ENCODE data around the gene ARHGAP21. TPM values are rescaled to one million over a fixed set of nuclear protein-coding genes. Genes with fewer than 3 reads are reported as not detected.
"Not testable (repeated sequence)": the region's sequence is repeated elsewhere in the genome, so short reads cannot be mapped to it uniquely, and the experiment has no call there.

The ARHGAP21 gene
- total RNA-seq, 1 experiment from 2014 or later: 115 TPM

GRCh38 chr10:24623383-24623782 lies 100.3 kb downstream of the ARHGAP21 start:
- CTCF ChIA-PET: no interaction called here
- no TSS peak for BruUV-seq (replicated peaks)
- intact Hi-C loops (cut with micrococcal nuclease; ENCODE audit: unreplicated experiment): no loop called here

DNA sequence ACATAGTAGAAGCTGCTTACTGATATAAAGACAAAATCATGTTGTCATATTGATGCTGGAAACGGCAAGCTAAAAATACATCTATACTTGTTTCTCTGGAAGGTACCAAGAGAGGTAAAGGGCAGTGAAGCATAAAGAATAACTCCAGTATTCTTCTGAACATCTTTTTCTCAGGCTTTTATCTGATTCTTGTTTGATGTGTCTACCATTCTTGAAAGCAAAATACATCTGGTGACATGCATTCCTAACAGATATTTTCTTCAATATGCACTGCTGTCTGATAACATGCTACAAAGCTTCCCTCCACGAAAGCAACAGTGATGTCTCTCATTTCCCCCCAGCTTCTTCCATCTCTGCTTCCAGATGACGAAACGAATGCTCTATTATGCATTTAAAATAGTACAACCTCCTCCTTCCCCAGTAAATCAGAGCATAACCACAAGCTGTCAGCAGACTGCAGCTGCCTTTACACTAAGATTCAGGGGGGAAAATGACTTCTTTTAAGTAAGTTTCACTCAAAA lies 100.8 kb downstream of the ARHGAP21 start:
- TF ChIP-seq CTCF (conservative IDR thresholded peaks at IDR 0.05) (no peak), EZH2 (IDR thresholded peaks at IDR 0.05; ENCODE audit: low read depth) (no peak)
- ChIA-PET CTCF (no interaction called here), POLR2A (ENCODE audit: unreplicated experiment) (no interaction called here)
- Histone ChIP-seq H3K27me3 (ENCODE audit: insufficient read depth, low read depth) (no peaks in the 10 kb centered on the region), H3K4me3 (no peak overlapping the region), H3K27ac (no peak overlapping the region), H3F3A (ENCODE audit: insufficient read depth, low read depth) (no peaks in the 10 kb centered on the region), H3K4me1 (replicated peaks; ENCODE audit: insufficient read depth) (peaks cover 8% of the 10 kb centered on the region; the same call in 1 of the 2 replicates), H3K79me2 (ENCODE audit: low read depth) (no peaks in the 10 kb centered on the region), H3K9me2 (ENCODE audit: insufficient read depth) (no peaks in the 10 kb centered on the region), H3K36me3 (ENCODE audit: low read depth) (no peaks in the 10 kb centered on the region), H3K4me2 (no peak overlapping the region), H4K20me1 (ENCODE audit: insufficient read depth) (no peaks in the 10 kb centered on the region), H2AFZ (no peak overlapping the region), H3K9me3 (ENCODE audit: insufficient read depth, low read depth) (no peaks in the 10 kb centered on the region)
- BruUV-seq (replicated peaks): no TSS peak
- DNase-seq: no peak
- intact Hi-C loops (cut with micrococcal nuclease; ENCODE audit: unreplicated experiment): no loop called here

More at GRCh38 chr10:24623383-24623782, 100.3 kb downstream of the ARHGAP21 start:
- Histone ChIP-seq H3F3A (ENCODE audit: insufficient read depth, low read depth) (no peaks in the 10 kb centered on the region), H3K9me2 (ENCODE audit: insufficient read depth) (no peaks in the 10 kb centered on the region), H3K27me3 (ENCODE audit: insufficient read depth, low read depth) (no peaks in the 10 kb centered on the region), H3K4me2 (no peak overlapping the region), H4K20me1 (ENCODE audit: insufficient read depth) (no peaks in the 10 kb centered on the region), H3K4me1 (replicated peaks; ENCODE audit: insufficient read depth) (0 out of 2 replicates have a peak, but pooled peaks cover 5% of the 10 kb centered on the region), H3K4me3 (no peak overlapping the region), H3K79me2 (ENCODE audit: low read depth) (no peaks in the 10 kb centered on the region), H3K27ac (no peak overlapping the region), H3K36me3 (ENCODE audit: low read depth) (no peaks in the 10 kb centered on the region), H3K9me3 (ENCODE audit: insufficient read depth, low read depth) (no peaks in the 10 kb centered on the region), H2AFZ (no peak overlapping the region)
- POLR2A ChIA-PET (ENCODE audit: unreplicated experiment): no interaction called here
- DNase-seq: no peak
- TF ChIP-seq CTCF (conservative IDR thresholded peaks at IDR 0.05) (no peak), EZH2 (IDR thresholded peaks at IDR 0.05; ENCODE audit: low read depth) (no peak)

- H3K27me3 ChIP-seq (ENCODE audit: insufficient read depth, low read depth); H3K4me3 ChIP-seq; H2AFZ ChIP-seq; H3K9me2 ChIP-seq (ENCODE audit: insufficient read depth); DNase-seq; H3K36me3 ChIP-seq (ENCODE audit: low read depth); H3K9me3 ChIP-seq (ENCODE audit: insufficient read depth, low read depth); H3K4me2 ChIP-seq; H4K20me1 ChIP-seq (ENCODE audit: insufficient read depth); BruUV-seq (replicated peaks); CTCF ChIA-PET; H3F3A ChIP-seq (ENCODE audit: insufficient read depth, low read depth); H3K79me2 ChIP-seq (ENCODE audit: low read depth); H3K27ac ChIP-seq; H3K4me1 ChIP-seq (replicated peaks; ENCODE audit: insufficient read depth); POLR2A ChIA-PET (ENCODE audit: unreplicated experiment); intact Hi-C loops (cut with micrococcal nuclease; ENCODE audit: unreplicated experiment): not testable (repeated sequence)
These were observed 102.5 kb downstream of the ARHGAP21 start for GRCh38 chr10:24621035-24621795.

- H3K27me3 ChIP-seq (ENCODE audit: insufficient read depth, low read depth); H3K4me2 ChIP-seq; CTCF ChIA-PET; intact Hi-C loops (cut with micrococcal nuclease; ENCODE audit: unreplicated experiment); H3K9me3 ChIP-seq (ENCODE audit: insufficient read depth, low read depth); H3K27ac ChIP-seq; H3K9me2 ChIP-seq (ENCODE audit: insufficient read depth); H3K36me3 ChIP-seq (ENCODE audit: low read depth); H4K20me1 ChIP-seq (ENCODE audit: insufficient read depth); BruUV-seq (replicated peaks); H3K4me1 ChIP-seq (replicated peaks; ENCODE audit: insufficient read depth); DNase-seq; H2AFZ ChIP-seq; H3K79me2 ChIP-seq (ENCODE audit: low read depth); H3F3A ChIP-seq (ENCODE audit: insufficient read depth, low read depth); POLR2A ChIA-PET (ENCODE audit: unreplicated experiment); H3K4me3 ChIP-seq: not testable (repeated sequence)
These were observed 103.7 kb downstream of the ARHGAP21 start for GRCh38 chr10:24619994-24620310.

GRCh38 chr10:24619291-24619993 lies 104.2 kb downstream of the ARHGAP21 start:
- intact Hi-C loops (cut with micrococcal nuclease; ENCODE audit: unreplicated experiment); H3K9me3 ChIP-seq (ENCODE audit: insufficient read depth, low read depth); H3F3A ChIP-seq (ENCODE audit: insufficient read depth, low read depth); H3K4me2 ChIP-seq; H3K4me3 ChIP-seq; H3K27me3 ChIP-seq (ENCODE audit: insufficient read depth, low read depth); H3K36me3 ChIP-seq (ENCODE audit: low read depth); H3K9me2 ChIP-seq (ENCODE audit: insufficient read depth); H3K4me1 ChIP-seq (replicated peaks; ENCODE audit: insufficient read depth); H2AFZ ChIP-seq; H3K79me2 ChIP-seq (ENCODE audit: low read depth); H3K27ac ChIP-seq; CTCF ChIA-PET; H4K20me1 ChIP-seq (ENCODE audit: insufficient read depth); BruUV-seq (replicated peaks); DNase-seq: not testable (repeated sequence)
- POLR2A ChIA-PET (ENCODE audit: unreplicated experiment): interaction anchor here (0.7 kb wide), 1 partner anchor 406 kb away, joined by 3 read pairs; no protein-coding TSS in a partner anchor
